PC-9 (cell line): ENCODE results near the gene CALML6. TPM values are rescaled to one million over a fixed set of nuclear protein-coding genes. Genes with fewer than 3 reads are reported as not detected.

Experiments used
- BruUV-seq: library from RNA; stranded (reverse); fragments of 400-500 nt; replicated peaks from 2 replicates; lab custom pipeline; 2021; lab: Mats Ljungman, UMichigan
- CTCF ChIA-PET: fragments of 300-600 bp; sonication (Branson Sonifier 250); formaldehyde crosslinking; loops from one replicate; lab custom pipeline; 2022; ENCODE audit warnings: antibody characterized with exemption; lab: Charles Lee
- POLR2A ChIA-PET: fragments of 300-600 bp; sonication (Branson Sonifier 250); formaldehyde crosslinking; loops from one replicate; lab custom pipeline; 2022; ENCODE audit warnings: antibody characterized with exemption; ENCODE audit not compliant: unreplicated experiment; lab: Charles Lee
- DNase-seq, 2 experiments: peaks; one replicate each; pipeline versions ENCODE4 v3.0.0 to v3.0.0-alpha.2; 2015 to 2022; ENCODE audit warnings: mixed read lengths in 1 of 2
- H2AFZ ChIP-seq: fragments of 200-600 bp; sonication (generic); 2 replicates; pipeline ENCODE4 v1.8.1; 2017; ENCODE audit warnings: antibody characterized with exemption
- H3F3A ChIP-seq: fragments of 200-600 bp; sonication (generic); 2 replicates; pipeline ENCODE4 v1.8.1; 2017; ENCODE audit warnings: antibody characterized with exemption, mild to moderate bottlenecking, low read depth; ENCODE audit not compliant: insufficient read depth
- H3K27ac ChIP-seq: fragments of 200-600 bp; sonication (generic); 2 replicates; pipeline ENCODE4 v1.6.1; 2016; ENCODE audit warnings: mixed run types
- H3K27me3 ChIP-seq: fragments of 200-600 bp; sonication (generic); 2 replicates; pipeline ENCODE4 v1.6.1; 2016; ENCODE audit warnings: low read depth, mixed run types; ENCODE audit not compliant: insufficient read depth
- H3K36me3 ChIP-seq: fragments of 200-600 bp; sonication (generic); 2 replicates; pipeline ENCODE4 v1.6.1; 2016; ENCODE audit warnings: low read depth, mixed run types
- H3K4me1 ChIP-seq: fragments of 200-600 bp; sonication (generic); replicated peaks from 2 replicates; pipeline ENCODE4 v1.6.1; 2016; ENCODE audit warnings: mixed run types; ENCODE audit not compliant: insufficient read depth
- H3K4me2 ChIP-seq: fragments of 200-600 bp; sonication (generic); 2 replicates; pipeline ENCODE4 v1.6.1; 2017; ENCODE audit warnings: mixed run types
- H3K4me3 ChIP-seq: fragments of 200-600 bp; sonication (generic); 2 replicates; pipeline ENCODE4 v1.6.1; 2016; ENCODE audit warnings: mixed run types
- H3K79me2 ChIP-seq: fragments of 200-600 bp; sonication (generic); 2 replicates; pipeline ENCODE4 v1.6.1; 2017; ENCODE audit warnings: low read depth, mixed run types
- H3K9me2 ChIP-seq: fragments of 200-600 bp; sonication (generic); 2 replicates; pipeline ENCODE4 v1.8.1; 2017; ENCODE audit warnings: mild to moderate bottlenecking; ENCODE audit not compliant: insufficient read depth
- H3K9me3 ChIP-seq: fragments of 200-600 bp; sonication (generic); 2 replicates; pipeline ENCODE4 v1.8.1; 2016; ENCODE audit warnings: low read depth; ENCODE audit not compliant: insufficient read depth
- H4K20me1 ChIP-seq: fragments of 200-600 bp; sonication (generic); 2 replicates; pipeline ENCODE4 v1.8.1; 2017; ENCODE audit not compliant: insufficient read depth
- CTCF ChIP-seq: fragments of 200-600 bp; sonication (generic); conservative IDR thresholded peaks from 2 replicates; pipeline ENCODE4 v1.6.1; 2017; ENCODE audit warnings: mixed run types, antibody characterized with exemption, mild to moderate bottlenecking, moderate library complexity
- EZH2 ChIP-seq: fragments of 200-600 bp; sonication (generic); IDR thresholded peaks from 2 replicates; pipeline ENCODE4 v1.8.0; 2017; ENCODE audit warnings: antibody characterized with exemption, low read depth
- intact Hi-C: fragments of 100-400 bp; cut with micrococcal nuclease; formaldehyde crosslinking; loops from one replicate; pipeline ENCODE4 v1.10.0; 2022; ENCODE audit not compliant: unreplicated experiment
- total RNA-seq: library from RNA; stranded (reverse); gene quantifications from 2 replicates; pipeline ENCODE4 v1.2.3, GENCODE V29; 2021

Gene CALML6
- total RNA-seq, 1 experiment from 2014 or later = 2.1 TPM

- no peaks in the 10 kb centered on the region for H3F3A ChIP-seq
- H3K9me2 ChIP-seq = no peaks in the 10 kb centered on the region
- no peaks in the 10 kb centered on the region for H3K36me3 ChIP-seq
- H3K9me3 ChIP-seq = no peaks in the 10 kb centered on the region
- no peak for DNase-seq
- TF ChIP-seq EZH2 (no peak), CTCF (no peak)
- no peaks in the 10 kb centered on the region for H3K4me1 ChIP-seq
- no peaks in the 10 kb centered on the region for H3K79me2 ChIP-seq
- H3K4me2 ChIP-seq = no peak overlapping the region
- no TSS peak for BruUV-seq
- no peak overlapping the region for H3K27ac ChIP-seq
- ChIA-PET CTCF (no interaction called here), POLR2A (no interaction called here)
- H4K20me1 ChIP-seq = no peaks in the 10 kb centered on the region
- H2AFZ ChIP-seq = no peak overlapping the region
- H3K4me3 ChIP-seq = no peak overlapping the region
- intact Hi-C loops = loop anchor here (5.0 kb wide), 1 partner anchor 84 kb away; no protein-coding TSS in a partner anchor
- H3K27me3 ChIP-seq = peaks cover 64% of the 10 kb centered on the region
Observed at GRCh38 chr1:1948783-1949182, 33.7 kb downstream of the CALML6 start.

GRCh38 chr1:1950940-1951339, 35.9 kb downstream of the CALML6 start:
- CTCF ChIA-PET = no interaction called here
- BruUV-seq = no TSS peak
- Histone ChIP-seq H3K9me2 (no peaks in the 10 kb centered on the region), H3K79me2 (no peaks in the 10 kb centered on the region), H3K4me2 (no peak overlapping the region), H3K27ac (no peak overlapping the region), H3K27me3 (peaks cover 73% of the 10 kb centered on the region), H2AFZ (no peak overlapping the region), H3K4me1 (no peaks in the 10 kb centered on the region), H3F3A (no peaks in the 10 kb centered on the region), H3K4me3 (no peak overlapping the region), H3K36me3 (no peaks in the 10 kb centered on the region), H3K9me3 (no peaks in the 10 kb centered on the region), H4K20me1 (no peaks in the 10 kb centered on the region)
- no peak for DNase-seq
- TF ChIP-seq CTCF = no peak
- intact Hi-C loops = no loop called here
- POLR2A ChIA-PET = no interaction called here

DNA sequence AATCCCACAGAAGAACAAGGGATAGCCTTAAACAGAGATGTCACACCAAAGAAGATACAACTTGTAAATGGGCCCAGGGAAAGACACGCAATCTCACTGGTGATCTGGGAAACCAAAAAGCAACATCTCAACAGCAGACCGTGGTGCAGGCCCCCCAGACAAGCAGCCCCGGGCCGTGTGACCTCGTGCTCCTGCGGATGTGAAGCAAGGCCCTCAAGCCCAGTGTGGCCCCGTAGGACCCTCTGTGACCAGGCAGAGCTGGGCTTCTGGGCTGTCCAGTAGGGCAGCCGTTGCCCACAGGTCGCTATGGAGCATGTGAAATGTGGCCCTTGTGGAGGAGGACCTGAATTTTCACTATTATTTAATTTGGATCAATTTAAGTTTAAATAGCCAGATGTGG, 39.0 kb downstream of the CALML6 start:
- intact Hi-C loops = no loop called here
- ChIA-PET POLR2A (no interaction called here), CTCF (interaction anchor here (0.5 kb wide), 1 partner anchor 45 kb away, joined by 6 read pairs; no protein-coding TSS in a partner anchor)
- DNase-seq = no peak
- Histone ChIP-seq H3K4me2 (no peak overlapping the region), H3K27me3 (peaks cover 71% of the 10 kb centered on the region), H4K20me1 (no peaks in the 10 kb centered on the region), H3F3A (no peaks in the 10 kb centered on the region), H3K4me1 (no peaks in the 10 kb centered on the region), H2AFZ (no peak overlapping the region), H3K79me2 (no peaks in the 10 kb centered on the region), H3K9me2 (no peaks in the 10 kb centered on the region), H3K27ac (no peak overlapping the region), H3K9me3 (no peaks in the 10 kb centered on the region), H3K4me3 (no peak overlapping the region), H3K36me3 (no peaks in the 10 kb centered on the region)
- BruUV-seq = no TSS peak
- TF ChIP-seq CTCF (no peak), EZH2 (no peak)
